HG02759 (cell line): ENCODE results near the gene XPNPEP3.

Source experiments
- ATAC-seq: cut with Tn5 transposase; IDR thresholded peaks from one replicate; pipeline ENCODE4 v1.9.1; 2021; ENCODE audit warnings: mild to moderate bottlenecking, moderate library complexity; ENCODE audit not compliant: unreplicated experiment

Gene XPNPEP3

GRCh38 chr22:40928657-40929056 lies 71.7 kb downstream of the XPNPEP3 start:
- no peak for ATAC-seq

GRCh38 chr22:40932396-40932795 lies 75.4 kb downstream of the XPNPEP3 start:
- no peak for ATAC-seq

- no peak for ATAC-seq
These were observed 82.3 kb downstream of the XPNPEP3 start for GRCh38 chr22:40939202-40939601.

GRCh38 chr22:40950962-40951794 lies 94.2 kb downstream of the XPNPEP3 start, which contains the start of gene RBX1:
RBX1 (plus strand) TSS chr22:40951378; CDS start chr22:40951399, 21 bp downstream.
- ATAC-seq: peak; percentile 79

- no peak for ATAC-seq
These were observed 95.1 kb downstream of the XPNPEP3 start for GRCh38 chr22:40951795-40952605.

GRCh38 chr22:40953471-40953870 lies 96.5 kb downstream of the XPNPEP3 start:
- no peak for ATAC-seq

- no peak for ATAC-seq
These were observed 97.2 kb downstream of the XPNPEP3 start for GRCh38 chr22:40954113-40954512.

- no peak for ATAC-seq
These were observed 98.6 kb downstream of the XPNPEP3 start for GRCh38 chr22:40955571-40955970.

- ATAC-seq: no peak
These were observed 100.7 kb downstream of the XPNPEP3 start for GRCh38 chr22:40957601-40958000.

- no peak for ATAC-seq
These were observed 101.4 kb downstream of the XPNPEP3 start for GRCh38 chr22:40958299-40958698.

GRCh38 chr22:40960145-40960544 lies 103.2 kb downstream of the XPNPEP3 start:
- no peak for ATAC-seq

GRCh38 chr22:40965936-40966725 lies 109.2 kb downstream of the XPNPEP3 start:
- no peak for ATAC-seq

GRCh38 chr22:40966726-40967085 lies 109.8 kb downstream of the XPNPEP3 start:
- no peak for ATAC-seq

- no peak for ATAC-seq
These were observed 110.3 kb downstream of the XPNPEP3 start for GRCh38 chr22:40967111-40967760.

GRCh38 chr22:40972587-40972986 lies 115.6 kb downstream of the XPNPEP3 start:
- no peak for ATAC-seq

GRCh38 chr22:40973144-40973543 lies 116.2 kb downstream of the XPNPEP3 start:
- no peak for ATAC-seq

- no peak for ATAC-seq
These were observed 118.4 kb downstream of the XPNPEP3 start for GRCh38 chr22:40975366-40975765.

GRCh38 chr22:40976866-40977700 lies 120.1 kb downstream of the XPNPEP3 start:
- ATAC-seq: no peak

- no peak for ATAC-seq
These were observed 122.2 kb downstream of the XPNPEP3 start for GRCh38 chr22:40979198-40979597.

GRCh38 chr22:40979871-40980270 lies 122.9 kb downstream of the XPNPEP3 start:
- no peak for ATAC-seq
